HepG2 (cell line): Measurements from ENCODE around the gene ANKRD22. TPM values are rescaled to one million over a fixed set of nuclear protein-coding genes. Genes with fewer than 3 reads are reported as not detected.
A peak's percentile ranks its signal among the peaks of the same experiment; 100 is the strongest.

ENCODE experiments used
- BRD4 ChIP-seq: sonication (generic); formaldehyde crosslinking; IDR thresholded peaks from 2 replicates; pipeline ENCODE4 v1.4.0; 2020; ENCODE audit warnings: missing genetic modification reagents
- CEBPB ChIP-seq: IDR thresholded peaks from 2 replicates; pipeline ENCODE4 v1.6.1; 2011; ENCODE audit warnings: low read depth, low read length, improper control_type of control experiment, borderline replicate concordance
- CEBPG ChIP-seq: IDR thresholded peaks from 2 replicates; pipeline ENCODE4 v1.6.1; 2016
- CHCHD3 ChIP-seq: sonication (generic); formaldehyde crosslinking; IDR thresholded peaks from 2 replicates; pipeline ENCODE4 v1.8.0; 2022; ENCODE audit warnings: mild to moderate bottlenecking, missing genetic modification reagents, moderate library complexity
- ELF1 ChIP-seq: sonication (generic); formaldehyde crosslinking; IDR thresholded peaks from 2 replicates; pipeline ENCODE4 v1.4.0; 2020; ENCODE audit warnings: missing genetic modification reagents
- GABPB1 ChIP-seq: IDR thresholded peaks from 2 replicates; pipeline ENCODE4 v1.6.1; 2016; ENCODE audit warnings: mild to moderate bottlenecking, missing genetic modification reagents, moderate library complexity, missing compliant biosample characterization
- HNF1A ChIP-seq, 2 experiments: sonication (generic) in 1 of 2; formaldehyde crosslinking in 1 of 2; IDR thresholded peaks; 2 replicates each; pipeline versions ENCODE4 v1.4.0 to v1.6.1; 2016 to 2020; ENCODE audit warnings: borderline replicate concordance in 1 of 2, low read depth in 1 of 2, mild to moderate bottlenecking in 1 of 2, missing genetic modification reagents in 1 of 2
- HNRNPL ChIP-seq: fragments of 200-400 bp; formaldehyde crosslinking; IDR thresholded peaks from 2 replicates; pipeline ENCODE4 v1.6.1; 2017; ENCODE audit warnings: mild to moderate bottlenecking, low read depth, low read length
- KMT2A ChIP-seq: sonication (generic); formaldehyde crosslinking; IDR thresholded peaks from 2 replicates; pipeline ENCODE4 v1.4.0; 2020; ENCODE audit warnings: missing genetic modification reagents
- MED1 ChIP-seq: sonication (generic); formaldehyde crosslinking; IDR thresholded peaks from 2 replicates; pipeline ENCODE4 v1.4.0; 2020; ENCODE audit warnings: missing genetic modification reagents
- MYNN ChIP-seq: sonication (generic); formaldehyde crosslinking; IDR thresholded peaks from 2 replicates; pipeline ENCODE4 v1.4.0; 2020; ENCODE audit warnings: mild to moderate bottlenecking, low read depth, missing genetic modification reagents
- PHF8 ChIP-seq: sonication (generic); formaldehyde crosslinking; IDR thresholded peaks from 2 replicates; pipeline ENCODE4 v1.5.0; 2020; ENCODE audit warnings: missing genetic modification reagents
- POLR2G ChIP-seq: fragments of 200-400 bp; formaldehyde crosslinking; IDR thresholded peaks from 2 replicates; pipeline ENCODE4 v1.6.1; 2018; ENCODE audit warnings: mild to moderate bottlenecking, low read depth, low read length, moderate library complexity
- SNAPC2 ChIP-seq: sonication (generic); formaldehyde crosslinking; IDR thresholded peaks from 2 replicates; pipeline ENCODE4 v1.8.1; 2022; ENCODE audit warnings: mild to moderate bottlenecking, missing genetic modification reagents
- ZBTB38 ChIP-seq: sonication (generic); formaldehyde crosslinking; IDR thresholded peaks from 2 replicates; pipeline ENCODE4 v1.5.1; 2020; ENCODE audit warnings: mild to moderate bottlenecking, missing genetic modification reagents
- ZMAT3 ChIP-seq: sonication (generic); formaldehyde crosslinking; conservative IDR thresholded peaks from 2 replicates; pipeline ENCODE4 v1.7.0; 2021; ENCODE audit warnings: missing genetic modification reagents
- ZNF580 ChIP-seq: IDR thresholded peaks from 2 replicates; pipeline ENCODE4 v1.6.1; 2016; ENCODE audit warnings: low read depth, borderline replicate concordance
- ZNF709 ChIP-seq: sonication (generic); formaldehyde crosslinking; IDR thresholded peaks from 2 replicates; pipeline ENCODE4 v1.5.0; 2020; ENCODE audit warnings: mild to moderate bottlenecking, missing genetic modification reagents
- ZNF816 ChIP-seq: sonication (generic); formaldehyde crosslinking; IDR thresholded peaks from 2 replicates; pipeline ENCODE4 v1.8.0; 2022; ENCODE audit warnings: missing genetic modification reagents, mild to moderate bottlenecking, borderline replicate concordance
- ZSCAN5A ChIP-seq: sonication (generic); formaldehyde crosslinking; IDR thresholded peaks from 2 replicates; pipeline ENCODE4 v1.8.0; 2022; ENCODE audit warnings: mild to moderate bottlenecking, missing genetic modification reagents, borderline replicate concordance
- polyA plus RNA-seq, 8 experiments: library from polyadenylated mRNA; depleted of rRNA in 3 of 8; stranded (reverse) in 7 of 8; unstranded in 1 of 8; fragments of >200 nt; fragmentation: Illumina TruSeq in 4 of 8; extraction: Trizol in 4 of 8; gene quantifications; 2 replicates each; pipeline versions ENCODE4 v1.2.1 to v1.2.3, GENCODE V29; 2011 to 2016; ENCODE audit warnings: low read depth in 4 of 8, missing spikeins in 1 of 8, mixed read lengths in 1 of 8; ENCODE audit not compliant: insufficient read depth in 1 of 8
- total RNA-seq, 5 experiments: library from RNA; depleted of rRNA; stranded (reverse); fragments of >200 nt; fragmentation: Illumina TruSeq; extraction: Trizol; gene quantifications; 2 replicates each; pipeline ENCODE4 v1.2.3, GENCODE V29; 2016; ENCODE audit warnings: low read depth in 1 of 5
- TF ChIP-seq, protein P1 (sequence below): sonication (generic); formaldehyde crosslinking; IDR thresholded peaks from 2 replicates; pipeline ENCODE4 v1.8.0; 2022; ENCODE audit warnings: missing genetic modification reagents, mild to moderate bottlenecking, borderline replicate concordance
- TF ChIP-seq, protein P2 (sequence below): sonication (generic); formaldehyde crosslinking; IDR thresholded peaks from 2 replicates; pipeline ENCODE4 v1.8.1; 2023; ENCODE audit warnings: missing genetic modification reagents, mild to moderate bottlenecking, borderline replicate concordance

The ANKRD22 gene
- total and polyA plus RNA-seq, 2 of the 13 experiments (the other 11 are each of a cell fraction or from before 2014, with no cell fraction given), result not detected

DNA sequence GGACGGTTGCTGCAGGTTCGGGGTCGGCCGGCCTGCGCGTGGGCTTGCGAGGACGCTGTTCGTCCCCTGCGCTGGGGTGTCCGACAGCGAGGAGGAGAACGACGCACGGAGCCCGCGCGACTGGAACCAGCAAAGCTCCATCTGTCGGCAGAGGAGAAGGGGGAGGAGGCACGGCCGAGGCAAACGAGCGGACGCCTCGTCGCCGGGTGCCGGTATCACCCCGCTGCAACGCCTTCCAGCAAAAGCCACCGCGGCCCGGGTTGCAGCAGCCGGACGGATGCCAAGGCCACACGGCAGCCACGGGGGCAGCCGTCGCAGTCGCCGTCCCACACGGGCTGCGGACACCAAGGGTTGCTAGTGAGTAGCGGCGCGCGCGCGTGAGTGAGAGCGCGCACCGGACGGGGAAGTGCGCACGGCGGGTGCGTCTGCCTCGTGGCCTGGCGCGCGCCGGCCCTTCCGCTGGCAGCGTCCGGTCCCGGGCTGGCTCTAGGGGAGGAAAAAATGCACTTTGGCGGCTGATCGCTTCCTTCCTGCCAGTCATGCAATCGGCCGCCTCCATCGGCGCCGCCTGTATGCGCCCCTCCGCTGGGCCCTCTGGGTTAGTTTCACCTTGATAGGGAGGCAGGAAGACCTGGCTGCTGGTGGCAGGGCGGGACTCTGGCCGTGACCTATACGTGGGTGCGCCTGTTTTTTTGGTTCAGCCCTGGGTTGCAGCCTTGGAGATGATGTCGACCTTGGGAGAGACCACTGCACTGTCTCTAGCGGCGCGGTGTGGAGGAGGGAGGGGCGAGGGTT lies 28.8 kb upstream of the ANKRD22 start (continued):
- TF ChIP-seq ZSCAN5A, result 0 out of 2 replicates have a peak, but pooled peaks have one; percentile 27
- 0 out of 2 replicates have a peak, but pooled peaks have one; percentile 64 for TF ChIP-seq HNRNPL
- no peak for TF ChIP-seq MYNN (CRISPR knock-in tag)
- TF ChIP-seq POLR2G, result peak; percentile 70
- TF ChIP-seq ZBTB38, result peak; percentile 73; the same call in 1 of the 2 replicates
- no peak; the same call in 1 of the 2 replicates for TF ChIP-seq MED1 (CRISPR knock-in tag)
- TF ChIP-seq HNF1A (IDR thresholded peaks at IDR 0.05; ENCODE audit: low read depth), result no peak
- TF ChIP-seq HNF1A (CRISPR knock-in tag; IDR thresholded peaks at IDR 0.05; ENCODE audit: borderline replicate concordance), result no peak; the same call in 1 of the 2 replicates
- no peak for TF ChIP-seq ZMAT3 (CRISPR knock-in tag)
- TF ChIP-seq PHF8, result peak; percentile 56
- 0 out of 2 replicates have a peak, but pooled peaks have one; percentile 21 for TF ChIP-seq CHCHD3 (CRISPR knock-in tag)
- TF ChIP-seq ZNF709 (CRISPR knock-in tag), result peak; percentile 81; the same call in 1 of the 2 replicates
- TF ChIP-seq GABPB1 (CRISPR knock-in tag), result peak; percentile 85
- TF ChIP-seq, protein P1, sequence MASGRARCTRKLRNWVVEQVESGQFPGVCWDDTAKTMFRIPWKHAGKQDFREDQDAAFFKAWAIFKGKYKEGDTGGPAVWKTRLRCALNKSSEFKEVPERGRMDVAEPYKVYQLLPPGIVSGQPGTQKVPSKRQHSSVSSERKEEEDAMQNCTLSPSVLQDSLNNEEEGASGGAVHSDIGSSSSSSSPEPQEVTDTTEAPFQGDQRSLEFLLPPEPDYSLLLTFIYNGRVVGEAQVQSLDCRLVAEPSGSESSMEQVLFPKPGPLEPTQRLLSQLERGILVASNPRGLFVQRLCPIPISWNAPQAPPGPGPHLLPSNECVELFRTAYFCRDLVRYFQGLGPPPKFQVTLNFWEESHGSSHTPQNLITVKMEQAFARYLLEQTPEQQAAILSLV, result peak; percentile 68; the same call in 1 of the 2 replicates
- TF ChIP-seq CEBPG (CRISPR knock-in tag), result no peak
- TF ChIP-seq KMT2A, result no peak; the same call in 1 of the 2 replicates
- no peak for TF ChIP-seq CEBPB
- 0 out of 2 replicates have a peak, but pooled peaks have one; percentile 46 for TF ChIP-seq SNAPC2 (CRISPR knock-in tag)
- TF ChIP-seq BRD4 (CRISPR knock-in tag), result no peak
- TF ChIP-seq, protein P2, sequence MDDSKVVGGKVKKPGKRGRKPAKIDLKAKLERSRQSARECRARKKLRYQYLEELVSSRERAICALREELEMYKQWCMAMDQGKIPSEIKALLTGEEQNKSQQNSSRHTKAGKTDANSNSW (CRISPR knock-in tag), result no peak
- no peak for TF ChIP-seq ELF1
- TF ChIP-seq ZNF816 (CRISPR knock-in tag), result no peak
- peak; percentile 28; the same call in 1 of the 2 replicates for TF ChIP-seq ZNF580 (CRISPR knock-in tag)
